HG03457 (cell line): ENCODE data around the gene CEP85.
"Not testable (repeated sequence)": the region's sequence is repeated elsewhere in the genome, so short reads cannot be mapped to it uniquely, and the experiment has no call there.

Experiments used
- ATAC-seq: cut with Tn5 transposase; IDR thresholded peaks from one replicate; pipeline ENCODE4 v1.9.1; 2021; ENCODE audit warnings: moderate number of reproducible peaks; ENCODE audit not compliant: unreplicated experiment

The CEP85 gene

GRCh38 chr1:26220199-26220912 is 13.6 kb upstream of the CEP85 start:
- ATAC-seq: no peak

GRCh38 chr1:26221094-26221493 is 12.9 kb upstream of the CEP85 start:
- no peak for ATAC-seq

GRCh38 chr1:26224606-26225005 is 9.4 kb upstream of the CEP85 start:
- ATAC-seq: no peak

- ATAC-seq: no peak
Observed at GRCh38 chr1:26225033-26225831, 8.8 kb upstream of the CEP85 start.

GRCh38 chr1:26230682-26231081 is 3.3 kb upstream of the CEP85 start:
- ATAC-seq: not testable (repeated sequence)

GRCh38 chr1:26234644-26235370 is 807 bp downstream of the CEP85 start:
- no peak for ATAC-seq

- no peak for ATAC-seq
Observed at GRCh38 chr1:26237230-26237966, 3.4 kb downstream of the CEP85 start.

GRCh38 chr1:26239936-26240335 is 5.9 kb downstream of the CEP85 start:
- ATAC-seq: no peak

GRCh38 chr1:26252718-26253117 is 18.7 kb downstream of the CEP85 start:
- ATAC-seq: no peak

GRCh38 chr1:26254404-26254803 is 20.4 kb downstream of the CEP85 start:
- ATAC-seq: no peak

- no peak for ATAC-seq
Observed at GRCh38 chr1:26257222-26257621, 23.2 kb downstream of the CEP85 start.

GRCh38 chr1:26259005-26259404 is 25.0 kb downstream of the CEP85 start:
- no peak for ATAC-seq

- no peak for ATAC-seq
Observed at GRCh38 chr1:26259578-26259977, 25.6 kb downstream of the CEP85 start.

GRCh38 chr1:26263212-26263611 is 29.2 kb downstream of the CEP85 start:
- no peak for ATAC-seq

- no peak for ATAC-seq
Observed at GRCh38 chr1:26265405-26265804, 31.4 kb downstream of the CEP85 start.

GRCh38 chr1:26268290-26269197 is 34.5 kb downstream of the CEP85 start:
- ATAC-seq: no peak

GRCh38 chr1:26269198-26269550 is 35.2 kb downstream of the CEP85 start:
- no peak for ATAC-seq

GRCh38 chr1:26274801-26275425 is 40.9 kb downstream of the CEP85 start:
- ATAC-seq: no peak

GRCh38 chr1:26275580-26276431 is 41.8 kb downstream of the CEP85 start:
- ATAC-seq: no peak
